GM18858 (cell line): ENCODE measurements around the gene SGCA.

ENCODE experiments used
- ATAC-seq: cut with Tn5 transposase; IDR thresholded peaks from one replicate; pipeline ENCODE4 v1.9.1; 2021; ENCODE audit not compliant: unreplicated experiment

The SGCA gene

GRCh38 chr17:50221266-50221863 is 55.6 kb downstream of the SGCA start:
- no peak for ATAC-seq

- ATAC-seq: no peak
Observed at GRCh38 chr17:50221864-50222545, 56.2 kb downstream of the SGCA start.

GRCh38 chr17:50222922-50223321 is 57.1 kb downstream of the SGCA start:
- no peak for ATAC-seq
